ENCODE measurements around the gene PGGHG.

DNA sequence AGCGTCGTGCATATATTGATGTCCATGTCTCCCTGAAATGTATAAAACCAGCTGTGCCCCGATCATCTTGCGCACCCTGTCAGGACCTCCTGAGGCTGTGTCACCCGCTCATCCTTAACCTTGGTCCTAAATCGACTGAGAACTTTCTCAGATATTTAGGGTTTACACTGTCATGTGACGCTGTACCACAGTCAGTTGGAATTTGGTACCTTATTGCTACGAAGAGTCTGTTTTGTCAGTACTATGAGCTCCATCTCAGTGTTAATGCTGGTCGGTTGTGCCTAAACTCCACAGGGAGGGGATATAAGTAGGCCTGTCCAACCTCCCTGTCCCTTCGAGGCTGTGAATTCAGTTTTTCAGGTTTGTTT is 16.9 kb downstream of the PGGHG start:
- TF ChIP-seq, protein P1, sequence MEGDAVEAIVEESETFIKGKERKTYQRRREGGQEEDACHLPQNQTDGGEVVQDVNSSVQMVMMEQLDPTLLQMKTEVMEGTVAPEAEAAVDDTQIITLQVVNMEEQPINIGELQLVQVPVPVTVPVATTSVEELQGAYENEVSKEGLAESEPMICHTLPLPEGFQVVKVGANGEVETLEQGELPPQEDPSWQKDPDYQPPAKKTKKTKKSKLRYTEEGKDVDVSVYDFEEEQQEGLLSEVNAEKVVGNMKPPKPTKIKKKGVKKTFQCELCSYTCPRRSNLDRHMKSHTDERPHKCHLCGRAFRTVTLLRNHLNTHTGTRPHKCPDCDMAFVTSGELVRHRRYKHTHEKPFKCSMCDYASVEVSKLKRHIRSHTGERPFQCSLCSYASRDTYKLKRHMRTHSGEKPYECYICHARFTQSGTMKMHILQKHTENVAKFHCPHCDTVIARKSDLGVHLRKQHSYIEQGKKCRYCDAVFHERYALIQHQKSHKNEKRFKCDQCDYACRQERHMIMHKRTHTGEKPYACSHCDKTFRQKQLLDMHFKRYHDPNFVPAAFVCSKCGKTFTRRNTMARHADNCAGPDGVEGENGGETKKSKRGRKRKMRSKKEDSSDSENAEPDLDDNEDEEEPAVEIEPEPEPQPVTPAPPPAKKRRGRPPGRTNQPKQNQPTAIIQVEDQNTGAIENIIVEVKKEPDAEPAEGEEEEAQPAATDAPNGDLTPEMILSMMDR (optimal IDR thresholded peaks at IDR 0.05 in 1 of 3, IDR thresholded peaks at IDR 0.05 in 1 of 3, conservative IDR thresholded peaks at IDR 0.05 in 1 of 3; ENCODE audit: extremely low read depth in 1 of 3, insufficient read depth in 2 of 3, low read length in 3 of 3), result no peak
- TF ChIP-seq EZH2 (IDR thresholded peaks at IDR 0.05; ENCODE audit: low read length), result no peak

Data from keratinocyte (primary cell).